ENCODE data around the gene RNF208. TPM values are rescaled to one million over a fixed set of nuclear protein-coding genes. Genes with fewer than 3 reads are reported as not detected.

RNF208 gene
- polyA plus RNA-seq, 1 donor from 2014 or later, result 1.5 TPM

DNA sequence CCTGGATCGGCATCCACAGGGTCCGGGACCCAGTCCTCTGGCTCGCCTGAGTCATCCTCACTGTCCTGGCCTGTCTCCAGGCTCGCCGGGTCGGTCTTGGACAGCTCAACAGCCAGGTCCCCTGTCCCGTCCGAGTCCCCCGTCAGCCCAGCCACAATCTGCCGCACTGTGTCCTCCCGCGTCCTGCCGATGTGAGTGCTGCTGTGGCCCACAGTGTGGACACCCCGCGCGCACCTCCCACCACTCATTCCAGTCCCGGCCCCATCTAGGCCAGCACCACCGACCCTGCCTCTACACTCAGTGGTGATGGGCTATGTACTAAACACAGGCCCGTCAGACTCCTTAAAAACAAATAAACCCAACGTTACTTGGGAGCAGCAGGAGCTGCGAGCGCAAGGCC is 40.4 kb downstream of the RNF208 start:
- H3K4me3 ChIP-seq (ENCODE audit: low read length), result no peak overlapping the region
- no peak overlapping the region for H2AFZ ChIP-seq (ENCODE audit: low read depth, low read length)
- no peak for TF ChIP-seq EZH2 (IDR thresholded peaks at IDR 0.05; ENCODE audit: borderline replicate concordance, insufficient read depth, low read length, poor library complexity, severe bottlenecking)
- TF ChIP-seq EP300 (conservative IDR thresholded peaks at IDR 0.05; ENCODE audit: poor library complexity, severe bottlenecking), result no peak
- TF ChIP-seq MXI1 (conservative IDR thresholded peaks at IDR 0.05; ENCODE audit: poor library complexity, severe bottlenecking), result no peak
- TF ChIP-seq, protein P1, sequence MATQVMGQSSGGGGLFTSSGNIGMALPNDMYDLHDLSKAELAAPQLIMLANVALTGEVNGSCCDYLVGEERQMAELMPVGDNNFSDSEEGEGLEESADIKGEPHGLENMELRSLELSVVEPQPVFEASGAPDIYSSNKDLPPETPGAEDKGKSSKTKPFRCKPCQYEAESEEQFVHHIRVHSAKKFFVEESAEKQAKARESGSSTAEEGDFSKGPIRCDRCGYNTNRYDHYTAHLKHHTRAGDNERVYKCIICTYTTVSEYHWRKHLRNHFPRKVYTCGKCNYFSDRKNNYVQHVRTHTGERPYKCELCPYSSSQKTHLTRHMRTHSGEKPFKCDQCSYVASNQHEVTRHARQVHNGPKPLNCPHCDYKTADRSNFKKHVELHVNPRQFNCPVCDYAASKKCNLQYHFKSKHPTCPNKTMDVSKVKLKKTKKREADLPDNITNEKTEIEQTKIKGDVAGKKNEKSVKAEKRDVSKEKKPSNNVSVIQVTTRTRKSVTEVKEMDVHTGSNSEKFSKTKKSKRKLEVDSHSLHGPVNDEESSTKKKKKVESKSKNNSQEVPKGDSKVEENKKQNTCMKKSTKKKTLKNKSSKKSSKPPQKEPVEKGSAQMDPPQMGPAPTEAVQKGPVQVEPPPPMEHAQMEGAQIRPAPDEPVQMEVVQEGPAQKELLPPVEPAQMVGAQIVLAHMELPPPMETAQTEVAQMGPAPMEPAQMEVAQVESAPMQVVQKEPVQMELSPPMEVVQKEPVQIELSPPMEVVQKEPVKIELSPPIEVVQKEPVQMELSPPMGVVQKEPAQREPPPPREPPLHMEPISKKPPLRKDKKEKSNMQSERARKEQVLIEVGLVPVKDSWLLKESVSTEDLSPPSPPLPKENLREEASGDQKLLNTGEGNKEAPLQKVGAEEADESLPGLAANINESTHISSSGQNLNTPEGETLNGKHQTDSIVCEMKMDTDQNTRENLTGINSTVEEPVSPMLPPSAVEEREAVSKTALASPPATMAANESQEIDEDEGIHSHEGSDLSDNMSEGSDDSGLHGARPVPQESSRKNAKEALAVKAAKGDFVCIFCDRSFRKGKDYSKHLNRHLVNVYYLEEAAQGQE (IDR thresholded peaks at IDR 0.05; ENCODE audit: borderline replicate concordance), result no peak
- no peak for TF ChIP-seq POLR2AphosphoS5 (IDR thresholded peaks at IDR 0.05)
- no peak for TF ChIP-seq SMC3 (conservative IDR thresholded peaks at IDR 0.05; ENCODE audit: poor library complexity)
- TF ChIP-seq, protein P2, sequence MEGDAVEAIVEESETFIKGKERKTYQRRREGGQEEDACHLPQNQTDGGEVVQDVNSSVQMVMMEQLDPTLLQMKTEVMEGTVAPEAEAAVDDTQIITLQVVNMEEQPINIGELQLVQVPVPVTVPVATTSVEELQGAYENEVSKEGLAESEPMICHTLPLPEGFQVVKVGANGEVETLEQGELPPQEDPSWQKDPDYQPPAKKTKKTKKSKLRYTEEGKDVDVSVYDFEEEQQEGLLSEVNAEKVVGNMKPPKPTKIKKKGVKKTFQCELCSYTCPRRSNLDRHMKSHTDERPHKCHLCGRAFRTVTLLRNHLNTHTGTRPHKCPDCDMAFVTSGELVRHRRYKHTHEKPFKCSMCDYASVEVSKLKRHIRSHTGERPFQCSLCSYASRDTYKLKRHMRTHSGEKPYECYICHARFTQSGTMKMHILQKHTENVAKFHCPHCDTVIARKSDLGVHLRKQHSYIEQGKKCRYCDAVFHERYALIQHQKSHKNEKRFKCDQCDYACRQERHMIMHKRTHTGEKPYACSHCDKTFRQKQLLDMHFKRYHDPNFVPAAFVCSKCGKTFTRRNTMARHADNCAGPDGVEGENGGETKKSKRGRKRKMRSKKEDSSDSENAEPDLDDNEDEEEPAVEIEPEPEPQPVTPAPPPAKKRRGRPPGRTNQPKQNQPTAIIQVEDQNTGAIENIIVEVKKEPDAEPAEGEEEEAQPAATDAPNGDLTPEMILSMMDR (IDR thresholded peaks at IDR 0.05; ENCODE audit: poor library complexity, severe bottlenecking), result no peak
- TF ChIP-seq RAD21 (conservative IDR thresholded peaks at IDR 0.05), result no peak
- TF ChIP-seq TAF1 (IDR thresholded peaks at IDR 0.05; ENCODE audit: low read depth), result no peak
- no peak overlapping the region for H3K4me2 ChIP-seq (ENCODE audit: low read length)
- no peak overlapping the region for H3K27ac ChIP-seq (ENCODE audit: low read length)
- H3K9me3 ChIP-seq (ENCODE audit: low read length), result no peaks in the 10 kb centered on the region
- no peaks in the 10 kb centered on the region for H3K79me2 ChIP-seq (replicated peaks; ENCODE audit: insufficient read depth, low read length)
- no peaks in the 10 kb centered on the region for H3F3A ChIP-seq (ENCODE audit: insufficient read depth, low read length, poor library complexity, severe bottlenecking)
- no peak overlapping the region for H3K9ac ChIP-seq (ENCODE audit: low read length)
- no peaks in the 10 kb centered on the region for H4K20me1 ChIP-seq (ENCODE audit: insufficient read depth)
- H3K27me3 ChIP-seq (ENCODE audit: insufficient read depth, low read depth, low read length), result no peaks in the 10 kb centered on the region
- no peaks in the 10 kb centered on the region for H3K36me3 ChIP-seq (ENCODE audit: insufficient read depth, low read length)
- no peaks in the 10 kb centered on the region for H3K9me2 ChIP-seq (ENCODE audit: insufficient read depth, low read length)

DNA sequence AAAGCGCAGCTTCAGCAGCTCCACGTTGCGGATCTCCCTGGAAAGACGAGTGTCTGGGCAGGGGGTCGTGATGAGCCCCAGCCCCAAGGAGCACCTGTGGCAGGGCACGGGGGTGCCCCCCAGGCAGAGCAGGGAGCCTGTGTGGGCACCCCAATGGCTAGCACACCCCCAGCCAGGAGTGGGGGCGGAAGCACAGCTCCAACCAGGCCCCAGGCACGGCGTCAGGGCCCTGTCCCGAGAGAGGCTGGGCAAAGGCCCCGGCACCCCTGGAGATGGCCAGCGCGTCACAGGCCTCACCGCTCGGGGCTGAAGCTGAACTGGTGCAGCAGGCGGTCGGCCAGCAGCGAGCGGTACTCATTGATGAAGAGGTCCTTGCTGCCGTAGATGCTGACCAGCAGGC is 41.5 kb downstream of the RNF208 start:
- no peak overlapping the region for H2AFZ ChIP-seq (ENCODE audit: low read depth, low read length)
- H3K9me3 ChIP-seq (ENCODE audit: low read length), result no peaks in the 10 kb centered on the region
- no peaks in the 10 kb centered on the region for H3K79me2 ChIP-seq (replicated peaks; ENCODE audit: insufficient read depth, low read length)
- no peaks in the 10 kb centered on the region for H4K20me1 ChIP-seq (ENCODE audit: insufficient read depth)
- H3K9me2 ChIP-seq (ENCODE audit: insufficient read depth, low read length), result no peaks in the 10 kb centered on the region
- H3K4me3 ChIP-seq (ENCODE audit: low read length), result no peak overlapping the region
- H3K36me3 ChIP-seq (ENCODE audit: insufficient read depth, low read length), result no peaks in the 10 kb centered on the region
- H3K27me3 ChIP-seq (ENCODE audit: insufficient read depth, low read depth, low read length), result no peaks in the 10 kb centered on the region
- H3K27ac ChIP-seq (ENCODE audit: low read length), result no peak overlapping the region
- H3K9ac ChIP-seq (ENCODE audit: low read length), result no peak overlapping the region
- H3F3A ChIP-seq (ENCODE audit: insufficient read depth, low read length, poor library complexity, severe bottlenecking), result no peaks in the 10 kb centered on the region
- TF ChIP-seq MXI1 (conservative IDR thresholded peaks at IDR 0.05; ENCODE audit: poor library complexity, severe bottlenecking) (no peak), RAD21 (conservative IDR thresholded peaks at IDR 0.05) (no peak), SMC3 (conservative IDR thresholded peaks at IDR 0.05; ENCODE audit: poor library complexity) (no peak), TAF1 (IDR thresholded peaks at IDR 0.05; ENCODE audit: low read depth) (no peak), EZH2 (IDR thresholded peaks at IDR 0.05; ENCODE audit: borderline replicate concordance, insufficient read depth, low read length, poor library complexity, severe bottlenecking) (no peak), EP300 (conservative IDR thresholded peaks at IDR 0.05; ENCODE audit: poor library complexity, severe bottlenecking) (no peak)
- TF ChIP-seq, protein P1 (IDR thresholded peaks at IDR 0.05; ENCODE audit: borderline replicate concordance), result no peak
- TF ChIP-seq, protein P2 (IDR thresholded peaks at IDR 0.05; ENCODE audit: poor library complexity, severe bottlenecking), result no peak
- H3K4me2 ChIP-seq (ENCODE audit: low read length), result no peak overlapping the region
